HL-60 (cell line): ENCODE results near the gene WDR64.

ENCODE experiments used
- DNase-seq, 2 experiments: peaks; one replicate each; pipeline ENCODE4 v3.0.0-alpha.2; 2010 to 2020; ENCODE audit warnings: low read depth in 1 of 2, low spot score in 1 of 2
- H3K27ac ChIP-seq: fragments of 250-450 bp; sonication (Bioruptor Pico); replicated peaks from 2 replicates; pipeline ENCODE4 v1.5.1; 2020; ENCODE audit warnings: mild to moderate bottlenecking, moderate library complexity
- H3K27me3 ChIP-seq: fragments of 250-450 bp; sonication (Bioruptor Pico); 2 replicates; pipeline ENCODE4 v1.5.1; 2021; ENCODE audit warnings: mild to moderate bottlenecking, moderate library complexity; ENCODE audit not compliant: insufficient read depth, poor library complexity, severe bottlenecking
- H3K4me3 ChIP-seq: replicated peaks from 2 replicates; pipeline ENCODE4 v1.5.1; 2011; ENCODE audit warnings: mild to moderate bottlenecking, control low read depth, low read length; ENCODE audit not compliant: insufficient read depth
- GABPA ChIP-seq: IDR thresholded peaks from 2 replicates; pipeline ENCODE4 v1.6.1; 2012; ENCODE audit warnings: low read depth
- POLR2AphosphoS5 ChIP-seq: IDR thresholded peaks from 2 replicates; pipeline ENCODE4 v1.6.1; 2012; ENCODE audit warnings: low read depth
- SPI1 ChIP-seq: IDR thresholded peaks from 2 replicates; pipeline ENCODE4 v1.6.1; 2012; ENCODE audit warnings: low read depth, mild to moderate bottlenecking, borderline replicate concordance
- TF ChIP-seq, protein P1 (sequence below): IDR thresholded peaks from one replicate; pipeline ENCODE4 v1.5.1; 2011; ENCODE audit warnings: low read length, control low read depth, inconsistent platforms; ENCODE audit not compliant: insufficient read depth
- TF ChIP-seq, protein P2 (sequence below): IDR thresholded peaks from 2 replicates; pipeline ENCODE4 v1.6.1; 2012; ENCODE audit warnings: low read depth; ENCODE audit not compliant: insufficient replicate concordance

The WDR64 gene

DNA sequence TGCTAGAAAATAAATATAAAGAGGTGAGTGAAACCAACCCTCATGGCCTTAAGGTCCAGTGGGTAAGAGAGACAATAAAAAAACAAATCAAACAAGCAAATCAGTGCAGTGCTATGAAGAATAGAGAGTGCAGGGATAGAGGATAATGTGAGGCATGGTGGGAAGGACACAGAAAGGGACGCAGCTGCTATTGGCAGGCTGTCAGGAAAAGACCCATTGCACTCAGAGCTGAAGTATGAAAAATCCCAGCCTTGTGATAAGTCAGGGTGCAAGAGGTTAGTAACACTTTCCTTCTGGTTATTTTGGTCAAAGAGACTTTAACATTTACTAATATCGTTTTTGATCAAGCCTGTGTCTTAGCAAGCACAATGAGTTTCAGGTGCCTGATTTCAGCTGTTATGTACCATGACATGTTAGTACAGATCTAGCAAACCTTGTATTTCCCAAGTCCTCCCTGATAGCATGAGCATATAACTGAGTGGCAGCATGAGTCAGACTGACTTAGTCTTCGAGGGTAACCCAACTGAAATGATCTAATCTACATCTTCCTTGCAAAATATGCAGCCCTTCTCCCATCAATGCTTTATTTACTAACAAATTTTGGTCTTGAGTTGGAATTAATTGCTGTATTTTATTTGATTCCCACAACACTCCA, 43.6 kb upstream of the WDR64 start:
- H3K4me3 ChIP-seq: no peak overlapping the region
- H3K27ac ChIP-seq: no peak overlapping the region
- DNase-seq: no peak
- no peaks in the 10 kb centered on the region for H3K27me3 ChIP-seq
- TF ChIP-seq, protein P1, sequence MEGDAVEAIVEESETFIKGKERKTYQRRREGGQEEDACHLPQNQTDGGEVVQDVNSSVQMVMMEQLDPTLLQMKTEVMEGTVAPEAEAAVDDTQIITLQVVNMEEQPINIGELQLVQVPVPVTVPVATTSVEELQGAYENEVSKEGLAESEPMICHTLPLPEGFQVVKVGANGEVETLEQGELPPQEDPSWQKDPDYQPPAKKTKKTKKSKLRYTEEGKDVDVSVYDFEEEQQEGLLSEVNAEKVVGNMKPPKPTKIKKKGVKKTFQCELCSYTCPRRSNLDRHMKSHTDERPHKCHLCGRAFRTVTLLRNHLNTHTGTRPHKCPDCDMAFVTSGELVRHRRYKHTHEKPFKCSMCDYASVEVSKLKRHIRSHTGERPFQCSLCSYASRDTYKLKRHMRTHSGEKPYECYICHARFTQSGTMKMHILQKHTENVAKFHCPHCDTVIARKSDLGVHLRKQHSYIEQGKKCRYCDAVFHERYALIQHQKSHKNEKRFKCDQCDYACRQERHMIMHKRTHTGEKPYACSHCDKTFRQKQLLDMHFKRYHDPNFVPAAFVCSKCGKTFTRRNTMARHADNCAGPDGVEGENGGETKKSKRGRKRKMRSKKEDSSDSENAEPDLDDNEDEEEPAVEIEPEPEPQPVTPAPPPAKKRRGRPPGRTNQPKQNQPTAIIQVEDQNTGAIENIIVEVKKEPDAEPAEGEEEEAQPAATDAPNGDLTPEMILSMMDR: no peak
- no peak for TF ChIP-seq GABPA
- TF ChIP-seq, protein P2, sequence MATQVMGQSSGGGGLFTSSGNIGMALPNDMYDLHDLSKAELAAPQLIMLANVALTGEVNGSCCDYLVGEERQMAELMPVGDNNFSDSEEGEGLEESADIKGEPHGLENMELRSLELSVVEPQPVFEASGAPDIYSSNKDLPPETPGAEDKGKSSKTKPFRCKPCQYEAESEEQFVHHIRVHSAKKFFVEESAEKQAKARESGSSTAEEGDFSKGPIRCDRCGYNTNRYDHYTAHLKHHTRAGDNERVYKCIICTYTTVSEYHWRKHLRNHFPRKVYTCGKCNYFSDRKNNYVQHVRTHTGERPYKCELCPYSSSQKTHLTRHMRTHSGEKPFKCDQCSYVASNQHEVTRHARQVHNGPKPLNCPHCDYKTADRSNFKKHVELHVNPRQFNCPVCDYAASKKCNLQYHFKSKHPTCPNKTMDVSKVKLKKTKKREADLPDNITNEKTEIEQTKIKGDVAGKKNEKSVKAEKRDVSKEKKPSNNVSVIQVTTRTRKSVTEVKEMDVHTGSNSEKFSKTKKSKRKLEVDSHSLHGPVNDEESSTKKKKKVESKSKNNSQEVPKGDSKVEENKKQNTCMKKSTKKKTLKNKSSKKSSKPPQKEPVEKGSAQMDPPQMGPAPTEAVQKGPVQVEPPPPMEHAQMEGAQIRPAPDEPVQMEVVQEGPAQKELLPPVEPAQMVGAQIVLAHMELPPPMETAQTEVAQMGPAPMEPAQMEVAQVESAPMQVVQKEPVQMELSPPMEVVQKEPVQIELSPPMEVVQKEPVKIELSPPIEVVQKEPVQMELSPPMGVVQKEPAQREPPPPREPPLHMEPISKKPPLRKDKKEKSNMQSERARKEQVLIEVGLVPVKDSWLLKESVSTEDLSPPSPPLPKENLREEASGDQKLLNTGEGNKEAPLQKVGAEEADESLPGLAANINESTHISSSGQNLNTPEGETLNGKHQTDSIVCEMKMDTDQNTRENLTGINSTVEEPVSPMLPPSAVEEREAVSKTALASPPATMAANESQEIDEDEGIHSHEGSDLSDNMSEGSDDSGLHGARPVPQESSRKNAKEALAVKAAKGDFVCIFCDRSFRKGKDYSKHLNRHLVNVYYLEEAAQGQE: no peak
- no peak for TF ChIP-seq SPI1
- no peak for TF ChIP-seq POLR2AphosphoS5

DNA sequence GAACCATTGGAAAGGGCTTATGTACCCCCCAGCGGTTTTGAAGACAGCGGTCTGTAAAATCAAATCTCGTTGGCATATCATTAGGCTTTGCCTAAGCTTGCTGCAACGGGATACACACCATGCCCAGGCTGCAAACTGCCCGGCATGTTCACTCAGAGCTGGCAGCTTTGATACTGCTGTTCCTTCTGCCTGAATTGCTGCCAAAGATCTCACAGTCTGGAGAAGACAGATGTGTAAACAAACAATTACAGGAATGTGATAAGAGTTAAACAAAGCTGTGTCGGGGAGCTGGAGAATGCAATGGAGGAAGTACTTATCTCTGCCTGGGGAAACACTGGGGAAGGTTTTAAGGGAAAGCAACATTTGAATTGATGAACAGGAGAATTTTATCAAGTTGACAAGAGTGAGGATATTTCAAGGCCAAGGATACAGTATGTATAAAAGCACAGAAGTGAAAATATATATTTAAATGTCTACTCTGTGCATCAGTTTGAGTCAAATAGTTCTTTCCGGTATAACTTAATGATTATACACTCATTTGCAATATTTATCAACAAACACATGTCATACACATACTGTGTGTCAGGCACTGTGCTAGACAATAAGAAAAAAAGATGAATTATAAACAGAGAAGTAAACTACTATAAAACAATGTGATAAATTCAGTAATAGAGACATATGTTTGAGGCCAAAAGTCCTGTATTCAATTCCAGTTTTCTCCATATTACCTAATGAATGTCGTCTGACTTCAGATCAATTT, 41.8 kb upstream of the WDR64 start:
- H3K4me3 ChIP-seq: no peak overlapping the region
- H3K27ac ChIP-seq: no peak overlapping the region
- H3K27me3 ChIP-seq: no peaks in the 10 kb centered on the region
- TF ChIP-seq, protein P2: no peak
- TF ChIP-seq, protein P1: no peak
- no peak for TF ChIP-seq SPI1
- TF ChIP-seq POLR2AphosphoS5: no peak
- no peak for TF ChIP-seq GABPA
- DNase-seq: no peak

DNA sequence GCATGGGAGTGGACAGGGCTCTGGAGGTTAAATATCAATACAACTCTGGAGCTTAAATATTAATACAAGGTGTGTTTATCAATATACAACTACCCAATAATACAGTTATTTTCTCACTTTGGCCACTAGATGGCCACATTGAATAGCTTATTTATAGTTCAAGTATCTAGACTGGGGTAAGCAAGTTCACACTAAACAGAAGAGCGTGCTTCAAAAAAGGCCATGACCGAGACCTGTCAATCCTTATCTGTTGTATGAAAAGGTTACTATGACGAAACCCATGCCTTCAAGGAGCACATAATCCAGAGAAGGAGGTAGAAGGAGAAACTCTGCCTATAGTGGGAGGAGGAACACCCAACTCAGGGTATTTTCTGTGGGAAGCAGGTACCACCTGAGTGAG, 41.0 kb upstream of the WDR64 start:
- DNase-seq: peak in 1 of 2 experiments; percentile 44
- H3K4me3 ChIP-seq: no peak overlapping the region
- TF ChIP-seq, protein P2: no peak
- TF ChIP-seq, protein P1: peak; percentile 28
- no peaks in the 10 kb centered on the region for H3K27me3 ChIP-seq
- no peak overlapping the region for H3K27ac ChIP-seq
